Lower leg skin (tissue), 4 donors: ENCODE data around the gene ZNF768. TPM values are rescaled to one million over a fixed set of nuclear protein-coding genes. Genes with fewer than 3 reads are reported as not detected.

ENCODE experiments used
- DNase-seq, 2 donors: peaks; one replicate each; pipeline ENCODE4 v3.0.0-alpha.2; 2019; ENCODE audit warnings: low spot score in 2 of 2
- H3K4me3 ChIP-seq: fragments of 200-600 bp; sonication (generic); 2 replicates; pipeline ENCODE4 v1.5.1; 2017; ENCODE audit warnings: mild to moderate bottlenecking, low read depth; ENCODE audit not compliant: poor library complexity, severe bottlenecking
- CTCF ChIP-seq, 3 donors: fragments of 450-650 bp; IDR thresholded peaks; one replicate each; pipeline ENCODE4 v1.5.1; 2016; ENCODE audit warnings: antibody characterized with exemption in 3 of 3, mild to moderate bottlenecking in 3 of 3, moderate library complexity in 2 of 3
- POLR2A ChIP-seq, 2 donors: fragments of 450-650 bp; IDR thresholded peaks; one replicate each; pipeline ENCODE4 v1.6.1; 2016 to 2017; ENCODE audit warnings: antibody characterized with exemption in 2 of 2, mild to moderate bottlenecking in 1 of 2, moderate library complexity in 1 of 2
- WGBS, 2 donors: methylation state at CpG; one replicate each; pipeline ENCODE4 v1.1.5; 2018; 5-methylcytosine and 5-hydroxymethylcytosine counted together
- intact Hi-C: fragments of 100-400 bp; cut with DNase I; formaldehyde crosslinking; loops from one replicate; pipeline ENCODE4 v1.15.0; 2023; ENCODE audit warnings: low total_unique reads
- total RNA-seq, 4 donors: library from RNA; depleted of rRNA; stranded (reverse); fragments of >200 nt; gene quantifications; one replicate each; pipeline ENCODE4 v1.1.0, GENCODE V29; 2016

Gene ZNF768
- total RNA-seq, 4 donors from 2014 or later = 31.1 to 43.5 (median 41.0) TPM

- TF ChIP-seq POLR2A (IDR thresholded peaks at IDR 0.05) (no peak), CTCF (IDR thresholded peaks at IDR 0.05) (no peak)
- DNase-seq = no peak
- intact Hi-C loops = no loop called here
- H3K4me3 ChIP-seq = no peak overlapping the region
- 89% methylated on average over 5 to 7 of the region's 7 CpGs for WGBS, 2 donors
These were observed 4.9 kb downstream of the ZNF768 start for GRCh38 chr16:30521476-30521872.

- intact Hi-C loops = no loop called here
- TF ChIP-seq POLR2A (IDR thresholded peaks at IDR 0.05) (no peak), CTCF (IDR thresholded peaks at IDR 0.05) (no peak)
- H3K4me3 ChIP-seq = no peak overlapping the region
- DNase-seq = no peak
- WGBS, 2 donors = 80% methylated on average over 20 of the region's 20 CpGs
These were observed 7.0 kb downstream of the ZNF768 start for GRCh38 chr16:30519120-30520049.

GRCh38 chr16:30518552-30518951, 7.8 kb downstream of the ZNF768 start:
- TF ChIP-seq POLR2A (IDR thresholded peaks at IDR 0.05) (no peak), CTCF (IDR thresholded peaks at IDR 0.05) (no peak)
- DNase-seq = no peak
- WGBS, 2 donors = 90 to 92% methylated on average over 10 of the region's 10 CpGs
- H3K4me3 ChIP-seq = no peak overlapping the region
- intact Hi-C loops = no loop called here

- DNase-seq = no peak
- no peak overlapping the region for H3K4me3 ChIP-seq
- no peak for TF ChIP-seq POLR2A (IDR thresholded peaks at IDR 0.05)
- TF ChIP-seq CTCF (IDR thresholded peaks at IDR 0.05) = no peak
- intact Hi-C loops = no loop called here
- WGBS, 2 donors = 87 to 90% methylated on average over 2 of the region's 2 CpGs
These were observed 11.1 kb downstream of the ZNF768 start for GRCh38 chr16:30515275-30515674.

GRCh38 chr16:30511509-30511908, 14.9 kb downstream of the ZNF768 start:
- 87 to 98% methylated on average over 3 of the region's 3 CpGs for WGBS, 2 donors
- DNase-seq = no peak
- intact Hi-C loops = no loop called here
- H3K4me3 ChIP-seq = no peak overlapping the region
- no peak for TF ChIP-seq CTCF (IDR thresholded peaks at IDR 0.05)
- no peak for TF ChIP-seq POLR2A (IDR thresholded peaks at IDR 0.05)
